ENCODE results near the gene ITGAL. TPM values are rescaled to one million over a fixed set of nuclear protein-coding genes. Genes with fewer than 3 reads are reported as not detected.
A peak's percentile ranks its signal among the peaks of the same experiment; 100 is the strongest.

The ITGAL gene
- total RNA-seq, 6 experiments from 2014 or later, result 7.3 to 12.4 (median 10.2) TPM

- no peaks in the 10 kb centered on the region for H3K9me3 ChIP-seq
- peaks cover 0 to 15% (median 0%) of the 10 kb centered on the region in 4 donors for H3K4me1 ChIP-seq
- DNase-seq, result peak in 1 of 3 donors; percentile 63
- H3K27me3 ChIP-seq, result no peaks in the 10 kb centered on the region
- peak in 2 of 4 donors; percentile 1 for ATAC-seq
- H3K27ac ChIP-seq, result peak overlapping the region; percentile 90 to 94 (median 93)
- H3K4me3 ChIP-seq, result peak overlapping the region; percentile 71 to 96 (median 78)
- peaks cover 0 to 13% (median 4%) of the 10 kb centered on the region in 4 donors for H3K36me3 ChIP-seq
- intact Hi-C loops (cut with DNase I), result no loop called here
- TF ChIP-seq POLR2A (IDR thresholded peaks at IDR 0.05), result no peak
- no peak for TF ChIP-seq CTCF (IDR thresholded peaks at IDR 0.05)
- 0% methylated on average over 5 of the region's 17 CpGs for WGBS (ENCODE audit: insufficient coverage, low coverage, low lambda C conversion rate, missing lambda C conversion rate)
These were observed 85.1 kb downstream of the ITGAL start for GRCh38 chr16:30557707-30557956.

GRCh38 chr16:30557957-30558788, 85.6 kb downstream of the ITGAL start, which contains the start of gene ZNF764:
ZNF764 (minus strand) TSS chr16:30558374; CDS start chr16:30558182, 192 bp downstream.
- ATAC-seq, result peak; percentile 93 to 97 (median 94)
- Histone ChIP-seq H3K27ac (peak within 1 kb of the TSS; percentile 90 to 94 (median 93)), H3K27me3 (no peaks in the 10 kb centered on the region), H3K9me3 (no peaks in the 10 kb centered on the region), H3K36me3 (peaks cover 0 to 13% (median 4%) of the 10 kb centered on the region in 4 donors), H3K4me3 (peak within 1 kb of the TSS; percentile 71 to 96 (median 78)), H3K4me1 (peaks cover 0 to 15% (median 0%) of the 10 kb centered on the region in 4 donors)
- intact Hi-C loops (cut with DNase I), result no loop called here
- WGBS (ENCODE audit: insufficient coverage, low coverage, low lambda C conversion rate, missing lambda C conversion rate), result 0% methylated on average over 5 of the region's 74 CpGs
- peak; percentile 97 to 99 (median 98) for DNase-seq
- TF ChIP-seq CTCF (IDR thresholded peaks at IDR 0.05) (no peak), POLR2A (IDR thresholded peaks at IDR 0.05) (peak; percentile 50)

GRCh38 chr16:30558789-30559377, 86.3 kb downstream of the ITGAL start:
- Histone ChIP-seq H3K4me3 (peak overlapping the region; percentile 10 to 96 (median 78)), H3K9me3 (no peaks in the 10 kb centered on the region), H3K4me1 (peaks cover 0 to 15% (median 0%) of the 10 kb centered on the region in 4 donors), H3K36me3 (peaks cover 0 to 12% (median 4%) of the 10 kb centered on the region in 4 donors), H3K27ac (peak overlapping the region; percentile 54 to 93 (median 90)), H3K27me3 (no peaks in the 10 kb centered on the region)
- intact Hi-C loops (cut with DNase I), result no loop called here
- ATAC-seq (no peak), DNase-seq (no peak)
- 60% methylated on average over 9 of the region's 21 CpGs for WGBS (ENCODE audit: insufficient coverage, low coverage, low lambda C conversion rate, missing lambda C conversion rate)
- TF ChIP-seq CTCF (IDR thresholded peaks at IDR 0.05), result no peak
- TF ChIP-seq POLR2A (IDR thresholded peaks at IDR 0.05), result no peak

- no peak overlapping the region for H3K27ac ChIP-seq
- TF ChIP-seq CTCF (IDR thresholded peaks at IDR 0.05) (no peak), POLR2A (IDR thresholded peaks at IDR 0.05) (no peak)
- H3K4me1 ChIP-seq, result peaks cover 0 to 15% (median 0%) of the 10 kb centered on the region in 4 donors
- WGBS (ENCODE audit: insufficient coverage, low coverage, low lambda C conversion rate, missing lambda C conversion rate), result 86% methylated on average over 6 of the region's 6 CpGs
- no peak overlapping the region for H3K4me3 ChIP-seq
- no peak for ATAC-seq
- intact Hi-C loops (cut with DNase I), result no loop called here
- no peaks in the 10 kb centered on the region for H3K27me3 ChIP-seq
- no peaks in the 10 kb centered on the region for H3K9me3 ChIP-seq
- peaks cover 0 to 8% (median 4%) of the 10 kb centered on the region in 4 donors for H3K36me3 ChIP-seq
- DNase-seq, result no peak
These were observed 87.1 kb downstream of the ITGAL start for GRCh38 chr16:30559690-30560089.
